Measurements from ENCODE around the gene CYTH1.

The CYTH1 gene

DNA sequence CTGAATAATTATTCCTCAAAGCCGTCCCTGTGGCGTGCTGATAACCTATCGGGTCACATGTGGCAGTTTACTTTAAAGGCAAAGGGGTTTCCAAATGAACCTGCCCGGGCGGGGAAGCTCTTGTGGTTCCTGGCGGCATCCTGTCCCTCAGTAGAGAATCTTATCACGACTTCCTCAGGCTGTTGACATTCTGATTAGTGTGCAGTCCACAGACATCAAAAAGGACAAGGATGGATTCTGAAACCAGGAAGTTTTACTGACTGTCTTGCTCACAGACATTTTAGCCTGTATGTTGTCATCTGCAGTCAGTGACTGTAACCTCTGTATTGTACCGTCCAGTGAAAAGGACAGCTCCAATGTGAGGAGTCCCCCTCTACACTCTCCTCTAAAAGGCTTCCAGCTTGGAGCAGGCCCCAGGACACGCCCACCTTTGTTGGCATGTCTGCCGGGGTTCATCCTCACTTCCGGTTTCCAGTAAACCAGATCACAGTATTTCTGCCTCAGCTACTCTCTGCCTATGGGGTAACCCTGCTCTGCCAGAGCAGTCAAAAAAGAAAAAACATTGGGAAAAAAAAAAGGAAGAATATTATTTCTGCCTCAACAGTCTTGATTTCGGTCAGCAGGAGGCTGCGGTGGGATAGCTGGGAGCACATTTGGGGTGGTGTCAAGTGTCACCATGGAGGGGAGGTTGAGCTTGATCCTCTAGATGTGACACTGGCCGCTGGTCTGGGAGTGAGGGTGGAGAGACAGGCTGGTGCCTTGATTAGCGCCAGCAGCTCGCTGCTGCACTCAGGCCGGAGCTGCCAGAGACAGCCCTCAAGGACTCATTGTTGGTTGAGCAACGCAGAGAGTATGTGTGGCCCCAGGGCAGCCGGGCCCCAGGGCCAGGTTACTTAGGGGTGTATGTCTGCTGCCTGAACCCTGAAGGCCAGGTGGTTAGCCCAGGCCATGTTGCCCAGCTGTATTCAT, 115.8 kb downstream of the CYTH1 start:
- TF ChIP-seq, protein P1, sequence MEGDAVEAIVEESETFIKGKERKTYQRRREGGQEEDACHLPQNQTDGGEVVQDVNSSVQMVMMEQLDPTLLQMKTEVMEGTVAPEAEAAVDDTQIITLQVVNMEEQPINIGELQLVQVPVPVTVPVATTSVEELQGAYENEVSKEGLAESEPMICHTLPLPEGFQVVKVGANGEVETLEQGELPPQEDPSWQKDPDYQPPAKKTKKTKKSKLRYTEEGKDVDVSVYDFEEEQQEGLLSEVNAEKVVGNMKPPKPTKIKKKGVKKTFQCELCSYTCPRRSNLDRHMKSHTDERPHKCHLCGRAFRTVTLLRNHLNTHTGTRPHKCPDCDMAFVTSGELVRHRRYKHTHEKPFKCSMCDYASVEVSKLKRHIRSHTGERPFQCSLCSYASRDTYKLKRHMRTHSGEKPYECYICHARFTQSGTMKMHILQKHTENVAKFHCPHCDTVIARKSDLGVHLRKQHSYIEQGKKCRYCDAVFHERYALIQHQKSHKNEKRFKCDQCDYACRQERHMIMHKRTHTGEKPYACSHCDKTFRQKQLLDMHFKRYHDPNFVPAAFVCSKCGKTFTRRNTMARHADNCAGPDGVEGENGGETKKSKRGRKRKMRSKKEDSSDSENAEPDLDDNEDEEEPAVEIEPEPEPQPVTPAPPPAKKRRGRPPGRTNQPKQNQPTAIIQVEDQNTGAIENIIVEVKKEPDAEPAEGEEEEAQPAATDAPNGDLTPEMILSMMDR (IDR thresholded peaks at IDR 0.05; ENCODE audit: low read depth, low read length): no peak
- no peak overlapping the region for H3K4me3 ChIP-seq (ENCODE audit: low read depth, low read length)

DNA sequence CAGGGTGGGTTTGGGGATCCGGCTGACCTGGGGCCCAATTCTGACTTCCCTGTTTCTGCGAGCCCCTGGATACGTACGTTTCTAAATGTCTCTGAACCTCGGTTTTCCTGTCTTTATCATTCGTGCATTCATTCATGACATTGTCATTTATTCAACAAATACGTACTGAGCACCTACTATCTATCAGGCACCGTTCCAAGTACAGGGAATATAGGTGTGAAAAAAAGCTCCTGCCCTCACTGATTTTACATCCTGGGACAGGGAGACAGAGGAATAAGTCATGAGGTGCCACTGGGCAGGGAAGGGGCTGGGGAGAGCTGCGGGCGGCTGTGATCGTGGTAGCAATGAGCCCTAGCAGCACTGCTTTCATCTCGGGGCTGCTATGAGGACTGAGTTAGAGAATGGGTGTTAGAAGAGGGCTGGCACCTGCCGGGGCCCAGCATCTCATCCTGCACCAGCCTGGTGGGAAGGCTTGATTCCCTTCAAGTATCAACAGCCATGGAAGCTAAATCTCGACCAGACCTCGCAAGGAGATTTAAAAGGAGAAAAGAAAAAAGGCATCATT, 116.6 kb downstream of the CYTH1 start:
- TF ChIP-seq, protein P1 (IDR thresholded peaks at IDR 0.05; ENCODE audit: low read depth, low read length): no peak
- H3K4me3 ChIP-seq (ENCODE audit: low read depth, low read length): no peak overlapping the region

DNA sequence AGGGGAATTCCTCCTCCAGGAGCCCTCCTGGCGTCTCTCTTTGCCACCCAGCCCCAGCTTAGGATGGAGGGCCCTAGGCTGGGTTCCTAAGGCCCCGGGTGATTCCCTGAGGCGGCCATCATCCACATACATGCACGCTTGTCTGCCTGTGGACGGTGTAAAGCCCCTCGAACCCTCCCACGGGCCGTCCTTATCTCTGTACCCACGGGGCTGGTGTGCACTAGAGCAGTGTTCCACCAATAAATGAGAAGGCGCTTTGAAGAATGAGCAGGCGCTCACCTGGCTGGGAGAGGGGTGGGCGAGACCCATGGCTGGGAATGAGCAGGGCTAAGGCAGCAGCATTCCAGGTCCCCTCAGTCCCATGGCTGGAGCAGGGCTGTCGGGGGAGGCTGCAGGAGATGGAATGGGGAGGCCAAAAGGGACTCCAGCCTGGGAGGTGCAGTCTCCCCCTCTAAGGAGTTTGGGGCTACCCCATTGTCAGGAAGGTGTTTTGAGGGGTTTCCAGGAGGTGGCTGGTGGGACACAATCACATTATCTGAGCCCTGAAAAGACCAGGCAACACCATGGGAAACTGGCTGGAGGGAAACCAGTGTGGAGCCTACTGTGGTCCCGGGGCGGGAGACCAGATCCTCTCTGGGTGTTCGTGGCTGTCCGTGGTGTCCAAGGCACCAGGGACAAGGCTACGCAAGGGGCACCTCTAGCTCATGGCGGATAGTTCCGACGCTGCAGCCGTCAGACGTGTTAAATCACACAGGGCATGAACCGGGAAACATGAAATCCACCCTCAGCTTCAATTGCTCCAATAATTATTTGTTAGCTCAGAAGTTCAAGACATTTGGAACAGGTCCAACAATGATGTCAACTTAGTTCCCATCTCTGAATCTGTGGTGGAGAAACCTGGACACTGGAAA, 117.3 kb downstream of the CYTH1 start:
- TF ChIP-seq, protein P1 (IDR thresholded peaks at IDR 0.05; ENCODE audit: low read depth, low read length): no peak
- no peak overlapping the region for H3K4me3 ChIP-seq (ENCODE audit: low read depth, low read length)

DNA sequence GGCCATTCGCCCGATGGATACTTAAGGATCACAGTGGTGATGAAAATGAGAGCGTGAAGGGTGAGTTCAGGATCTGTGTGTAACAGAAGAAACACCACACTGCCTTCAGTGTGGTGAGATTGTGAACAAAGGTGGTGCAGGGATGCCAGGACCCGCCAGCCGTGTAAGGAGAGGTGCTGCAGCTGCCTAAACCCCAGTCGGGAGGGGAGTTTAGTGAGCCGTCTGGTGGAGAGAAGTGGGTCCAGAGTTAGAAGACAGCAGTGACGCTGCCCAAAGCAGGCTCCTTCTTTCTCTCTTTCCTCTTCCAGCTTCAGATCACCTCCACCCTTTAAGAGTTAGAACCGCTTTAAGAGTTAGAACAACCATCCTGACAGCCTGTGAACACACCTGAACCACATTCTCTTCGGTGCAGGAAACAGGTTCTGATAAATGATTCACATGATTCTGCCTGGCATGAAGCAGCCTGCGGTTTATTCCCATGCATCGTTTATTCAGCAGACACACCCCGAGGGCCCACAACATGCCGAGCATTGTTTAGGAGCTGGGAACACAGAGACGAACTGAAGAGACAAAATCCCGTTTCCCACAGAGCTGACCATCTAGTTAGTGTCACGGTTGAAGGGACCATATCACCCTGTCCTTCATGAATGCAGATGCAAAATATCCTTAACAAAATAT, 120.8 kb downstream of the CYTH1 start:
- TF ChIP-seq, protein P1 (IDR thresholded peaks at IDR 0.05; ENCODE audit: low read depth, low read length): no peak
- no peak overlapping the region for H3K4me3 ChIP-seq (ENCODE audit: low read depth, low read length)

DNA sequence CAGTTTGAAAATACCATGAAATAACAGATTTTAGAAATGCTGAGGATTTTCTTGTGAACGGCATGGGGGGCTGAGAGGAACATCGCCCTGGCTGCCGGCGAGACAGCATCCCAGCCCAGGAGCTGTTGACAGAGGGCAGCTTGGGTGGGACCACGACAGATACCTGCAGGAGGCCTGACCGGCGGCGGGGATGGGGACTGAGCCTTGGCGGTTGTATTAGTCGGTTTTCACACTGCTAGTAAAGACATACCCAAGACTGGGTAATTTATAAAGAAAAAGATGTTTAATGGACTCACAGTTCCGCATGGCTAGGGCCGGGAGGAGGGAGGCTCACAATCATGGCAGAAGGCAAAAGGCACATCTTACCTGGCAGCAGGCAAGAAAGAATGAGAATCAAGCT, 122.5 kb downstream of the CYTH1 start:
- no peak overlapping the region for H3K4me3 ChIP-seq (ENCODE audit: low read depth, low read length)
- TF ChIP-seq, protein P1 (IDR thresholded peaks at IDR 0.05; ENCODE audit: low read depth, low read length): no peak

DNA sequence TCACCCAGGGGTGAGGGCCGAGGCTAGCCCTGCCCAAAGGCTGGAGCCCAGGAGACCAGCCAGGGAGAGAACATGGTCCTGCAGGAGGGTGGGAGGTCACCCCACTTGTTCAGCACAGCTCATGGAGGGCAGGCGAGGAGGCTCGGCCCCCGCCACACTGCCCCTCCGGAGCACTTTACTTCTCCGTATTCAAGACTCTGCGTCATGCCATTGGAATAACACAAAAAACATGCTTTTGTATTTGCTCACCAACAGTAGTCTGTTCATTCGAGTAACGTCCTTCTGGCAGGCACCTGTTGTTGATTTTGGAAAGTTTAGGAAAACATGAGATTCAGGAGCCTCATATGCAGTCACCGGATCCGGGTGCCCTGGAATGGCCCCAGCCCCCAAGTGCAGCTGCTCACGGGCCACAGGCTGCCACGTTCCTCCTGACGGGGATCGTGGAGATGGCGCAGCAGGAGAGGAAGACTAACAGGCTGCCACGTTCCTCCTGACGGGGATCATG, 123.7 kb downstream of the CYTH1 start:
- TF ChIP-seq, protein P1 (IDR thresholded peaks at IDR 0.05; ENCODE audit: low read depth, low read length): no peak
- no peak overlapping the region for H3K4me3 ChIP-seq (ENCODE audit: low read depth, low read length)

Data from WI38 (cell line).